GM18498 (cell line): ENCODE results near the gene PSMB8.
"Not testable (repeated sequence)": the region's sequence is repeated elsewhere in the genome, so short reads cannot be mapped to it uniquely, and the experiment has no call there.

Experiments
- ATAC-seq: cut with Tn5 transposase; IDR thresholded peaks from one replicate; pipeline ENCODE4 v1.9.1; 2021; ENCODE audit warnings: mild to moderate bottlenecking, moderate library complexity; ENCODE audit not compliant: unreplicated experiment

PSMB8 gene

DNA sequence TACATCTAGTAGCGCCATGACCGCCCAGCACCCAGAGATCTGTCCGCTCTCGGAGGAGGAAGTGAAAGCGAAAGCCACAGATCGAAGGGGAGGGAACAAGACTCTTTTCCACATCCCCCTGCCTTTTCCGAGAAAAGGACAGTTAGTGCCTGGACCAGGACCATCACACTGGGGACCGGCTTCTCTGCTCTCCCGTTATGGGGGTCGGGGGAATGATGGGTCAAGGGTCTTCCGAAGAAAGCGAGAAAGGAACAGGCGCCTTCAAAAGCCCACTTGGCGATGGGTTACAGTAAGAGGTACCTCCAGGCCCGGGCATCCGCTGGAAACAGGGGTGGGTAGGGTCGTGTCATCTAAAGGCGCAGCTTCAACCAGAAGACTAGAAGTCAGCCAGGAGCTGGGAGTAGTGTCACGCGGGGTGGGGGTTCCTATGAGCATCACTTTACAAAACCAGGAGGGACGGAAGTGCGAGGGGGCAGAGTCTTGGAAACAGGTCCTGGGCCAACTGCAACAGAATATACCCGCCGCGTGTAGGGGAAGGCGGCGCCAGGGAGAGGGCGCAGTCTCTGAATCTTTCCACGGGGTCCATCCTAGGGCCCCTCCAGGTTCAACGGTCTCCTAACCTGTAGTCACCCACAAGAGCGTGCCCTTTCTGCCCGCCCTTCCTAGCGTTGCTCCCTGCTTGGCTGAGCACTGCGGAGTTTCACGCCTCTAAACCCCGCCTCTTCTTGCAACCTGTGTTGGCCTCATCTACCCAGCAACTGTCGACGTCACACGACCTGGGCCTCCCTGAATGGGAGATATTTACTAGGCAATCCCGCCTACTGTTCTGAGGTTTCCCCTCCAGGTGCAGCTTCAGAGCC is at the start of gene PSMB8:
Gene PSMB8 (minus strand): TSS at position 69 of the 860 bp plus-strand sequence. CDS start 51 bp downstream, at position 18.
- ATAC-seq: peak; percentile 73

DNA sequence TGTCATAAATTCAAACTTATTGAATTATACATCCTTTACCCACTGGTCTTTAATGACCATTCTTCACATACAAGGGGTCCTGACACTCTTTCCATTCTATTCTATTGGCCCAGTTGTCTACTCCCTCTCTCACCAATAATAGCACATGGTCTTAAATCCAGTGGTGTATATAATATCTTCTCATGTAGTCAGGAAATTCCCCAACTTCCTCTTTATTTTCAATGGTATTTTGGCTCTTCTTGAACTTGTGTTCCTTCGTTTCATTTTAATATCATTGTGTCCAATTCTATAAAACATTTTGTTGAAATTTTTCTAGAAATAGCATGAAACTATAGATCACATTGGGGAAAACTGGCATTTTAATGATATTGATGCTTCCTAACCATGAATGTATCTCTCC is 47.0 kb upstream of the PSMB8 start:
- ATAC-seq: no peak

DNA sequence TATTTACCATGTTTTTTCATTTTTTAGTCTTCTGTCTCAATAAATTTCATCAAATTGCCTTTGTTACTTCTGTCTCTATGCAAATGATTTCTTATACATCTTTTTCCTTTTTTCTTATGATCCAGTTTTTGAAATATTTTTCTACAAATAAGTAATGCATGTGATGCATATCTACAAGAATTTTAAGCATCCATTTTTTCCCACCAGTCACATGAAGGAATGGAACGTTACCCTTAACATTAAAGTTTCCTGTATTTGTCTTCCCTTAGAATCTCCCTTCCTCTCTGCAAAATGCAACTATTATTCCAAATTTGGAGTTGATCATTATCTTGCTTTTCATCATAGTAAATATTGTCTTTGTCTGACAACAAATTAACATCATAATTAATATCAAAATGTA is 45.7 kb upstream of the PSMB8 start:
- no peak for ATAC-seq

DNA sequence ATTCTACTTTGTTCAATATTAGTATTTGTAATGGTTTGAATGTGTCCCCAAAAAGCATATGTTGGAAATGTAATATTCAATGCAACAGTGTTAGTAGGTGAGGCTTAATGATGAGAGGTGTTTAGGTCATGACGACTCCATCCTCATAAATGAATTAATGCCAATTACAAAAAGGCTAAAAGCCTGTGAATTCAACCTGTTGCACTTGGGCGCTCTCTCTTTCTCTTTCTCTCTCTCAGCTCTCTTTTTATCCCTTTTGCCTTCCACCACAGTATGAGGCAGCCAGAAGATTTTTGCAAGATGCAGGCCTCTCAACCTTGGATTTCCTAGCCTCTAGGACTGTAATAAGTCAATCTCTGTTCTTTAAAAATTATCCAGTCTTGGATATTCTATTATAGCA is 44.7 kb upstream of the PSMB8 start:
- no peak for ATAC-seq

DNA sequence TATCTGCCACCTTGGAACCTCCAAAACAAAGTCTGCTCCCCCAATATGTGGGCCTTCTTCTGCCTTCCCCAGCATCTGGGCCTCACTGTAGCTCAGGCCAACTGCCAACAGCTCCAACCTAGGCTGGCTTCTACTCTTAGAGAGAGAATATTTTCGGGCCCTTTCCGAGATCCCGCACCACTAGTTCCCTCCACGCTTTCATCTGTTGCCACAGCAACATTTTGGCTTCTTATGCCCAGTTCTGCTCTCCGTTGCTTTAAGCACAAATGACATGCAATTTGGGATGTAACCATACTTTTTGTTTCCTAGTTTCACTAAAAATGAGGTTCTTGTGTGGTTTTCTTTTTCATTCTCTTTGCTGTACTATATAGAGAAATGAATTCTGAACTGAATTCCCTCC is 43.8 kb upstream of the PSMB8 start:
- no peak for ATAC-seq

DNA sequence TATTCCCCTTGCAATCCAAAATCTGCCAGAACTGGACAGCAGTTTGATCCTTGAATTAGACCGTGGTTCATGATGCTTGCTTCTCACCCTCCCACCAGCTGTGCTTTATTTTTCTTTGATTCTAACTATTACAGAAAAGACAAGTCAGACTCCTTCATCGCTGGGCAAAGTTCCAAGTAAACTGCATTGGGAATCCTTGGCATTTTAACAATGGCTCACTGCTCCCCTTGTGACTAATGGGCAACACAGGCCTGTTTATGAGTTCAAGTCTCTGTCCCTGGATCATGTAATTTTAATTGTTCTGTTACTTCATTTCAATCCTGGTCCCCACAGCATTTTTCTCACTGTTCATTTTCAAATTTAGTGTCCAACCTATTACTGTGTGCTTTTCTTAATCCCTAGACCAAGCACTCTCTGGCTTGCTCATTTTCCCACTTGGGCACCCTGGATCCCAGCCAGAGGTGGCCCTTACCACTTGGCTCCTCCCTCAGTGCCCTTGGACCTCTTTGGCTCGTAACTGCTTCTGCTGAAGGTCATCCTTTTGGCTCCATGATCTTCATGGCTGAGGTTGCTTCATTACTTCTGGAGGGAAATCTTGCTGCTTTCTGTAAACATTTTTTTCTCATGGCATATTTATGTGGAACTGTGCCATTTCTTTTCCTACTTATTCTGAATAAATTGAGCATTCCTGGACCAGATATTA is 43.0 kb upstream of the PSMB8 start:
- ATAC-seq: no peak

DNA sequence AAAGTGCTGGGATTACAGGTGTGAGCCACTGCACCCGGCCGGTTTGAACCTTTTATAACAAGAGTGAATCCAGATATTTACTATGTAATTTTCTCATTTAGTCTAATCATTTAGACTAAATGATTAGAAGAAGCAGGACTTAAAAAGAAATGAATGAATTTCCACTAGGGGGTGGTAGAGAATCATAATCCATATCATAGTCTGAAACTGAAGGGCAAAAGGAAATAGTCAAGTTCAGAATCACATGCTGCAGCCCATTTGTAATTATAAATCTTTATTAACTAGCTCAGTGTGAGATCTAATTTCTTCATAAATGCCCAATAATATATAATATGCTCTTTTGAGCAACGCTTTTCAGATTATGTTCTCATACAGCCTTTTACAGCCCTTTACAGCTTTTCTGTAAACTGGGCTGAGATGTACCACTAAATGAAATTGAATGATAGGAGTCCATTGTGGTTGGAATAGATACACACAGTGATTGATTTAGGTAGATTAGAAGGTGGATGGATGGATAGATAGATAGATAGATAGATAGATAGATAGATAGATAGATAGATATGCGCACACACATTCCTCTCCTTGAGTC is 41.9 kb upstream of the PSMB8 start:
- no peak for ATAC-seq

DNA sequence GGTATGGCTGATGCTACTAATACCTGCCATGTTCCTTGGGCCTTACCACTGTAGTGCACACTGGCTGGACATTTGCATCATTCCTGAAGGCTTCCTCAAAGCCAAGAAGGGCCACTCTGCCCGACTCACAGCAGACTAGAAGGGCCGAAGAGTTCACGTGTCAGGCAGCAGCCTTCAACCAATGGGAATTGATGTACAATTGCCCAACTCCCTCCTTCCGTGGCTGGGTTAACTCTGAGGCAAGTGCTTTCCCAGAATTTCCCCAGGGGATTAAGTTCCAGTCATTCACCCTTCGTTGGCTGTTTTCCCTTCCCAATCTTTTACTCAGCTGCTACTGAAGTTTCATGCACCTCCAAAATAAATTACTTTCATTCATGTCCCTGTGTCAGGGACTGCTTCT is 39.9 kb upstream of the PSMB8 start:
- ATAC-seq: no peak

DNA sequence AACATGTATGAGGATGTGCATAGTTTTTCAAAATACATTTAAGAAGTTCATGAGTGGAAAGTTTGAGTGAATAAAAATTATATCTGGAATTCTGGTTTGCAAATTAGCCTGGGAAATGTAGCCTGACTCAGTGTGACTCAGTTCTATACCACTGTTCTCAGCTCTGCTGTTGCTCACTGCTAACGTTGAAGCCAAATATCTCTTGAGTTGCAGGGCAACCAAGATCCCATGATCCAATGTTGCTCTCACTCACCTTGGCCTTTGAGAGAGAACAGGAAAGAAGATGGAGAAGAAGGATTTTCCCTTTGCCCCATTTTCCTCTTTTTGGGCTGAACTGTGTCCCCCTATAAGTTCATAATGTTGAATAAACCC is 39.0 kb upstream of the PSMB8 start:
- no peak for ATAC-seq

DNA sequence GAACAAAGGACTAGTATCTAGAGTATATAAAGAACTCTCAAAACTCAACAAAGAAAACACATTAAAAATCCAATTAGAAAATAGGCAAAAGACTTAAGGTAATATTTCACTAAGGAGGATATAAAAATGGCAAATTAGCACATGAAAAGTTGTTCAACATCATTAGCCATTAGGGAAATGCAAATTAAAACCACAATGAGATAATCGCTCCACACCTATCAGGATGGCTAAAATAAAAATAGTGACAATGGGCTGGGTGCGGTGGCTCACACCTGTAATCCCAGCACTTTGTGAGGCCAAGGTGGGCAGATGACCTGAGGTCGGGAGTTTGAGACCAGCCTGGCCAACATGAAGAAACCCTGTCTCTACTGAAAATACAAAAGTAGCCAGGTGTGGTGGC is 37.1 kb upstream of the PSMB8 start:
- ATAC-seq: not testable (repeated sequence)

DNA sequence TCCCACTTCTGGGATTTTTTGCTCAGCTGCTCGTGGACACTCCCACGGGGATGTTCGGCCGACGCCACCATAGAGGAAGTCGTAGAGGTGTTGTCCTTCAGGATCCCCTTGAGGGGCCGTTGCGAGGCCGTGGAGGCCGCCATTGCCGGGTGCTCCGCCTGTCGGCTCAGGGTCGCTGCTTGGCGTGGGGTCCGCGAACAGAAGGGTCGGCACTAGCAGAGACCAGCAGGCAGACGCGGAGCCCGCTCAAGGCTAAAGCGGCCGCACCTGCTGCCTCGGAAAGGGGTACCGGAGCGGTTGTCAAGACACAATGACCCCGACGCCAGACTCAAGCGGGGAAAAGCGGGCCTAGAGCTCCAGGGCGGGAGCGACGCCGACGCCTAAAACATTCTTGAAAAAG is 35.8 kb upstream of the PSMB8 start:
- ATAC-seq: no peak

DNA sequence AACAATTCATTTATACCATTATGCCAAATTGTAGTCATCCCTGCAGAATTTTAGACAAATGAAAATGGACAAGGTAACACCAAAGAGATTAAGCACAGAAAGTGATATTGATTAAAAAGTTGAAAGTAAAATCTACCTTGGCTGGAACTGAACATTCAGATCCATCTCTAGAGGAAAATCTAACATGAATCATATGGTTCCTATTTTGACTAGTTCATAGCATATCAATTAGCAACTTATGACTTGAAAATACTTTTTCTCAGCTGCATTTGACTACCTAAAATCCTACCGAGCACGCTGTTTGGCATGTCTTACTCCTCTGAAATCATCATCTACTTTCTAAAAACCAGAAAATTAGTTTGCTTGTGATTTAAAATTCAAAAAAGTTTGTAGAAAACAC is 32.8 kb upstream of the PSMB8 start:
- no peak for ATAC-seq

DNA sequence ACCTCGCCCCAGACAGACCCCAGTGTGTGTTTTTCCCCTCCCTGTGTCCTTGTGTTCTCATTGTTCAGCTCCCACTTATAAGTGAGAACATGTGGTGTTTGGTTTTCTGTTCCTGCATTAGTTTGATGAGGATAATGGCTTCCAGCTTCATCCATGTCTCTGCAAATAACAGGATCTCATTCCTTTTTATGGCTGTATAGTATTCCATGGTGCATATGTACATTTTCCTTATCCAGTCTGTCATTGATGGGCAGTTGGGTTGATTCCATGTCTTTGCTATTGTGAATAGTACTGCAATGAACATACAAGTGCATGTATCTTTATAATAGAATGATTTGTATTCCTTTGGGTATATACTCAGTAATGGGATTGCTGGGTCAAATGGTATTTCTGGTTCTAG is 30.1 kb upstream of the PSMB8 start:
- not testable (repeated sequence) for ATAC-seq

DNA sequence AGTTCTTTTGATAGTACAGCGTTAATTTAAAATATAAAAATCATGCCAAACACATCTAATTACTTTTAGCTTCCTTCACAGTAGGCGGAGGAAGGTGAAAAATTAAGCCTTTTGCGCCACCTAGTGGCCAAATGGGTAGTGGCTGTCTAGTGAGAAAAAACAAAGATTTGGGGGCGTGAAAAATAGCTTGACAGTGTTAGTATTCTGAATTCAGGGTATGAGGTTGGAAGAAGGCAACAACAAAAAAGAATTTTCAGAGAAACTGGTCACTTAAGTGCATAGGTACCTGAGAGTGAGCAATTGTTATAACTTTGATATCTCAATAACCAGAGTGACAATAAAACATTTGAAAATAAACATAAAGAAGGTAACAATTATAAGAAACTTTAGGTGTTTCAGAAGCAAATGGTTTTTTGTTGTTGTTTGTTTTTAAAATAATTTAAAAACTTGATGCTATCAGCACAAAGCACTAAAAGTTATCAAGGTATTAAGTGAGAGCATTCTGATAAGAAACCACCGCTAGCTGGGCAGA is 24.5 kb upstream of the PSMB8 start:
- peak; percentile 51 for ATAC-seq

DNA sequence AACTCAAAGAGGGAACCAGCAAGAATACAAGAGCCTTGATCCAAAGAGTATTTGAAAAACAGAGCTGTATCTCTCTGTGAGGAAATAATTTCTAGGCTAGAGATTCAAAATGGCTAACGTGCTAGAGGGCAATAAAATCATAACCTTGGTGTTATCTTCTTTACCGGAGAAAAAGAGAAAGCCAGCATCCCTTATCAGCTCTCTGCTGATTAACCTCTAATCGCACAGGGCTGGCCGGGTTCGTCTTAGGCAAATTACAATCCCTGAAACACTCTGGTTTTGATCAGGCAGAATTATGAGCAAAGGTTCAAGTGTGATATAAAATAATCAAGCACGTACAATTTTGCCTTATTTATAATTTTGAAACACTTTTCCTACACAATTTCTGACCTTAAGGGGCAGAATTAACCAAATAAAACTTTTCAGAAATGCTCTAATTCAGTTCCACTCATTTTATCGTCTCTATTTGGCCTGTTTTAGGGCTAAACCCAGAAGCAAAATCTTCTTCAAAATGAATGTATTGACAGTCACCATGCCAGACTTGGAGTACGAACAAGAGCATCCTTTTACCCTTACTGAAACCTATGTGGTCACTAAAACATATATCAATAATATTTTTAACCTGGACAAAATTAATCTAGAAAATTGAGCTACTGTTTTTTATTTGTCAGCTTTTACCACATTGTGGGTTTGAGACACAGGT is 23.9 kb upstream of the PSMB8 start:
- ATAC-seq: no peak

DNA sequence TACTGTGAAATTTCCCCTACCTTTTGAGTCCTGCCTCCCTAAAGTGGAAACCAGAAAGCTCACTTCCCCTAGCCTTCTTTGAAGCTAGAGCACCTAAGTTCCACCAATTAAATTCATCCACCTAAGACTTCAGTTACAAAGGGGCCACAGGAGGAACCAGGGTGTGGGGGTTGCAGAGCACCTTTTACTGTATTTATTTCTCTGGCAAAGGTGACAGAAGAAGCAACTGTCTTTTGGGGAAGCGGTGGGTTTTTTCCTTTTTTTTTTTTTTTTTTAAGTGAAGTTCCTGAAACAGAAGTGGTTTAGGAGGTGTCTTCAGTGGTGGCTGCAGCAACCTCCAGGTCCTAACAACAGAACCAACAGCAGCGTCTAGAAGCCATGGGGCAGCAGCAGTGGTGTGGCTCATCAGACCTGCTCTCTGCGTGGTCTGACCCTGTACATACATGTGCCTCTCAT is 23.2 kb upstream of the PSMB8 start:
- ATAC-seq: no peak

DNA sequence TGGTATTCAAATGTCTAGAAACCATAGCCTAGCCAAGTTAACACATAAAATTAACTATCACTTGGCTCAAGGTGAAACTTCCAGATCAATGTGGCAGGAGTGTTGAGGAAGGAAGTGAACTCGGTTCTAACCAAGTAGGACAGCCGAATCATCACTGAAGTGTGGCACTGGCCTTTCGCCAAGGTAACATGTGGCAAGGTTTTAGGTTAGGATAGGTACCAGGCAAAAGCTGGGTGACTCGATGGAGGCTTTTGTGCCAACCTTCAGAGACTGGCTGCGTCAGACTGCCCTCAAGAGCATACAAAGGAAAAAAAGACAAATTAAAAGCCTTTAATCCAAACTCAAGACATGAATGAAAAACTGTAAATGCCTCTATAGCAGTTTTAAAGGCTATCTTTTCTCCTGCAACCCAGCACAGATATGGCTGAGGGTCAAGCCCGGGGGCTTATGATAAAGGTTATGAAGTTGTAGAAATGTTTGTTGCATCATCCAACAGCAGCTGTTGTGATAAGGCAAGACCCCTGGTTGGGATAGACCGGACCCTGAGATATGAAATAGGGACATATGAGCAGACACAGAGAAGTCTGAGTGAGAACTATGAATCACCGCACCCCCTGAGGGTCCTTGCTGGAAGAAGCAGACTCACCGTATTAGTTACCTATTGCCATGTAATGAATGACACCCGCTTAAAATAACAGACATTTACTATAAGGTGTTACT is 22.0 kb upstream of the PSMB8 start:
- no peak for ATAC-seq

DNA sequence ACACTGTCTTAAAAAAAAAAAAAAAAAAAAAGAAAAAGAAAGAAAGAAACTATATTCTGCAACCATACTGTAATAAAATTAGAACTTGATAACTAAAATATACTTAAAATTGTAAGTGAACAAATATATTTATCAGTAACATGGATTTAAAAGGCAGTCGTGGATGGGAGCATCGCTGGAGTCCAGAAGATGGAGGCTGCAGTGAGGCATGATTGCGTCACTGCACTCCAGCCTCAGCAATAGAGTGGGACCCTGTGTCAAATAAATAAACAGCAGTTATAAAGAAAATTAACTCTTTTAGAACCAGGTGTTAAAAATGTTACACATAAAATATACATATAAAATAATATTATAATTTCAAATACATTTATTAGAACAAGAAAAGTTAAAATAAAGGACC is 18.9 kb upstream of the PSMB8 start:
- ATAC-seq: no peak

DNA sequence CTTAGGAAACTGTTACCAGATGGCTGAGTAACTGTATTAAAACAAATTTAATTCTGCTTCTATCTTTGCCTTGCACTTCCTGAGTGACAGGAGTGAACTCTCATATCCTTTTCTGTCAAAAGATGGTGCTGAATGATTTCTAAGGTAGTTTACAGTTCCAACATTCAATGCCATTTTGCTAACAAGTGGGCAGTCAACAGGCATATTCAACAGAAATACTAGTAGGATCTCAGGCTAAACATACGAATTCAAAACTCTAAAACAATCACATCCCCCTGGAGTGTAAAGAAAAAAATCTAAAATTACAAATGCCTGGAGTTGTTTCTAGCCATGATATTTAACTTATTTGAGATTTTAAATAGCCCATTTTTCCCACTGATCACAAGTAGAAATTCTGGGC is 16.8 kb upstream of the PSMB8 start:
- ATAC-seq: no peak

DNA sequence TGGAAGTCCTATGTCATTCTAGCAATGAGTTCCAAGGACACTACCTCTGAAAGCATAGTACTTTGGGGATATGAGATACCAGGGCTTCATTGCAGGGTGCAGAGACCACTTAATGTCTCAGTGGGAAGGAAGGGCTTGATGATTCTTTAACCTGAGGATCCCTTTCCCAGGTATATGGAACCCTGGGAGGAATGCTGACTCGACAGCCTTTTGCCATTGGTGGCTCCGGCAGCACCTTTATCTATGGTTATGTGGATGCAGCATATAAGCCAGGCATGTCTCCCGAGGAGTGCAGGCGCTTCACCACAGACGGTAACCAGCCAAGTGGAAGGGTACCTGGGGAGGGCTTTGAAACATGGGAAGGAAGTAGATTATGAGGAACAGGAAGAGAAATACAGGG is 14.3 kb upstream of the PSMB8 start:
- no peak for ATAC-seq
